ENCODE data around the gene NDUFA8.

Gene NDUFA8

DNA sequence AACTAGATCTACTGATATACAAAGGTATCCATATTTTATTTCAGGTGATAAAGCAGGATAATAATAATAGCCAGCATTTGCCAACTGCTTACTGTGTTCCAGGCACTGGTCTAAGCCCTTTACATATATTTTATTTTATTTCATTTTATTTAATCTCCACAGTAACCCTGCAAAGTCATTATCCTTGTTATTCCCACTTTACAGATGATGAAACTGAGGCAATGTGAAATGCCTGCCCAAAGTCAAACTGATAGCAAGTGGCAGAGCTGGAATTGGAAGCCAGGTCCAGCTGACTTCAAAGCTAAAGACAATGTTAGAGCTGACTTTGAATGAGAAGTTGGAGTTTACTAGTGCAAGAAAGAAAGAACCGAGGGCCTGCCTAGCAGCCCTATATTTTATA, 25.0 kb upstream of the NDUFA8 start:
- DNase-seq (ENCODE audit: low read depth) = no peak

DNA sequence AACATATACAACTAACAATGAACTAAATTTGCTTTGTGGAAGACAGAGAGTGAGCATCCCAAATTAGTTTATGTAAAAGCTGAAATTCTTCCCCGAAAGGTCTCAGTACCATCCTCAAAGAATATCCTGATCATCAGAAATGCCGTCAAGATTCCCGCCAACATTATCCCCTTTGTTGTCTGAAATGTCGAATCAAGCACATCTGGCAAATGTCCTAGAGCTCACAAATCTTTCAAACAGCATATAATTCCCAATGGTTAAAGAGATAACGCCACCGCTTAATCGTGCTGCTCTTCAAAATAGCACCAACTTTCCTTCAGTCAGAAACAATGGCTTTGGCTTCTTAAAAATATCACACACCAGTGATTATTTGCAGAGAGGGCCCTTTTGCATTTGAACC, 23.9 kb upstream of the NDUFA8 start:
- DNase-seq (ENCODE audit: low read depth) = no peak

DNA sequence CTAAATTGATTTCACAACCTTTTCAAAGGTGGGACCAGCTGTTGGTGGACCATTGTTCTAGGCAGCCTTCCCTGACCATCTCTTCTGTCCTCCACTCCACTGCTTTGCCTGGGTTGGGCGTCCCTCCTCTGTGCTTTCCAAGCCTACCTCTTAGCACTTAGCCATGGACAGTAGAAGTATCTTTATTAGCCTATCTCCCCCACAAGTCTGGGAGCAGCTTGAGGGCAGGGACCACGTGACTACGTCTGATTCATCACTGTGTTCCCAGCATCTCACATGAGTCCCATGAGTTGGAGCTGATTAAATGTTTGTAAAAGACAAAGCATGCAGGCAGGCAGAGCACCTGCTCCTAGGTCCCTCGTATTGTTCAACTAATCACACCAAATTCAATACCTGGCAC, 21.1 kb upstream of the NDUFA8 start:
- DNase-seq (ENCODE audit: low read depth) = peak; percentile 87

GRCh38 chr9:122179690-122180074, 20.1 kb upstream of the NDUFA8 start:
- peak; percentile 73 for DNase-seq (ENCODE audit: low read depth)

GRCh38 chr9:122179054-122179689, 19.6 kb upstream of the NDUFA8 start:
- DNase-seq (ENCODE audit: low read depth) = no peak

GRCh38 chr9:122176916-122177315, 17.3 kb upstream of the NDUFA8 start:
- no peak for DNase-seq (ENCODE audit: low read depth)

DNA sequence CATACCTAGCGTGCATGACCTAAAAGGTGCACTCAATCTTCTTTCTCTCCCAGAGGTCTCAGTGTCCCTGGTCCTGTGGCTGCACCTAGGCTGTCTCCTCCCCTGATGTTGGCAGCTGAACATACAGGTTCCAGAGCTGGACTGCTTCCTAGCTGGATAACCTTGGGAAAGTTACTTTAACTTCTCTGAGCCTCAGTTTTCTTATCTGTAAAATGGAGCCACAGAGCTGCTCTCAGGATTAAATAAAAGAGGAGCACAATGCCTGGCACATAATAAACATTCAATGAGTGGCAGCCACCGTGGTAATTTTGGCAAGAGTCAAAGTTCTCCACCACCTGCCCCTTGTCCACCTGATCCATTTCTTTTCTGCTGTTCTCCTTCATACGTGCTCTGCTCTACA, 14.1 kb upstream of the NDUFA8 start:
- DNase-seq (ENCODE audit: low read depth) = no peak

- DNase-seq (ENCODE audit: low read depth) = no peak
Observed at GRCh38 chr9:122172131-122172530, 12.6 kb upstream of the NDUFA8 start.

DNA sequence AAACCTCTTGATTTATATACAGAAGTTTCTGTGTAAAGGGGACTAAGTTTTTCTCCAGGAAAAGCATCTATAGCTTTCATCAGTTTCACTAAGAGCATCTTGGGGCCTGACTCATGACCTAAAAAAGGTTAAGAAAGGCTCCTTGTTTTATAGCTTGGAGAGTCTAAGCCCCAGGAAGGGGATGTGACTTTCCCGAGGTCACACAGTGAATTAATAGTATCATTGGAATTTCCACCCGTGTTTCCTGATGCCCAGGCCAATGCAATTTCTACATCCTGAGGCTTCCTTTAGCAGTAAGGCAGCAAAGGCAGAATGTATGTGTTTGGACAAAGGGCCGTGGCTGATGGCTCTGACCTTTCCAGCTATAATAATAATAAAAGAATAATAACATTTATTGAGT, 8.8 kb upstream of the NDUFA8 start:
- peak; percentile 48 for DNase-seq (ENCODE audit: low read depth)

- DNase-seq (ENCODE audit: low read depth) = no peak
Observed at GRCh38 chr9:122164286-122164685, 4.7 kb upstream of the NDUFA8 start.

DNA sequence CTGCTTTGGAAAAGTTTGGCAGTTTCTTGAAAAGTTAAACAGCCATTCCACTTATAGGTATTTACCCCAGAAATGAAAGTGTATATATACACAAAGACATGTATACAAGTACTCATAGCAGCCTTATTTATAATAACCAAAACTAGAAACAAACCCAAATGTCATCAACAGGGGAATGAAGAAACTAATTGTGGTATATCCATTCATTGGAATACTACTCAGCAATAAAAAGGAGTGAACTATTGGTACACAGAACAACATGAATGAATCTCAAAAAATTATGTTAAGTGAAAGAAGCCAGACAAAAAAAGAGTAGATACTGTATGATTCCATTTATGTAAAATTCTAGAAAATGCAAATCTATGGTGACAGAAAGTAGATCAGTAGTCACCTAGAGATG, 2.8 kb upstream of the NDUFA8 start:
- no peak for DNase-seq (ENCODE audit: low read depth)

DNA sequence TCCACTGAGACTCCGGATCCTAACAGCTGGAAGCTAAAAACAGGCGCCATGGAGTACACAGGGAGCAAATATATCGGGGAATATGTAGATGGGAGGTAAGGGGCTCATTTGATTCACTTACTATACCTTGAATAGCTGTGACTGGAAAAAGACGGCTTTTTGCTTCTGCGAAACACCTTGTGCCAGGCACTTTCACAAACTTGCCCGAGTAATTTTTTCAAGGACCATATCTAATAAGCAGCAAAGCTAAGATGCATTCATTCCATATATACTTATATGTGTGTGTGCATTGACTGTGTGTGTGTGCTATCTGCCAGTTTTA, 307 bp upstream of the NDUFA8 start:
- no peak for DNase-seq (ENCODE audit: low read depth)

DNA sequence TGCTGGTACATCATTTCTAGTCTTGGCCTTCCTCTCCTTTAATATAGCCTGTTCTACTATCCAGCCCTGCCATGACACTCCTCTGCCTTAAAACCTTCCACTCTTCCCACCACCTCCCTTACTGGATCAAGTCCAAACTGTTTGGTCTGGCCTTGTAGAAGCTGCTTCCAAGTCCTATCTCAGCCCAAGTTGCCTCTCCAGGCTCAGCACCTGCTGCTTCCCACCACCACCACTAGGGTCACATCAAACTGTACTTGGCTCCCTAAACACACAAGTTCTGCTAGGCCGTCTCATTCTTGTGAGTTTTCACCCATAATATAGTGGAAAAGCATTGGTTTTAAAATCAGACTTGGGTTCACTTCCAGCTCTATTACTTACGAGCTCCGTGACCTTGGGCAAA, 1.4 kb downstream of the NDUFA8 start:
- peak; percentile 72 for DNase-seq (ENCODE audit: low read depth)

GRCh38 chr9:122155796-122156195, 3.8 kb downstream of the NDUFA8 start:
- DNase-seq (ENCODE audit: low read depth) = no peak

- no peak for DNase-seq (ENCODE audit: low read depth)
Observed at GRCh38 chr9:122151267-122151828, 8.2 kb downstream of the NDUFA8 start.

GRCh38 chr9:122145592-122145863, 14.1 kb downstream of the NDUFA8 start:
- DNase-seq (ENCODE audit: low read depth) = no peak

GRCh38 chr9:122144836-122145591, 14.6 kb downstream of the NDUFA8 start:
- DNase-seq (ENCODE audit: low read depth) = peak; percentile 26

DNA sequence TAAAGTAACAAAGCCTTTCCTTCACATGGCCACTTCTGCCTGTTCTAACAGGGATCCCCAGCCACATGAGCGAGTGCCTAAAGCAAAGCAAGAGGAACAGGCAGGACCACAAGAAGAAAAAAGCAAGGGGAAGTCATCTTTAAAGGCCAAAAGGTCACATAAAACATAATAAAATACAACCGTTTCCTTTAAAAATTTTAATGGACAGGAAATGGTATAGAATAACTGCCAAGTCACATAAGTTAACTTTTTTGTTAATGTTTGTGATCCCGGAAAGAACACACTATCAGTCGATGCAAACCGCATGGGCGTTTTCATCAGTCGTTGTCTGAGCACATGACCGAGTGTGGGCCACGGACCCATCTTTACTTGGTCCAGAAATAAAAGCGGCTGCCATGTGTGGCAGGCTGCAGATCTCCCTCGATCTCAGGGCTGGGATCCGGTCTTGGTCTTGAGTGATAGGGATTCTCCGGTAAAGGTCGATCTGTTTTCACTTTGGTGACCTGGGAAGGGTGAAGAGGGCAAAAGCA, 15.6 kb downstream of the NDUFA8 start:
- DNase-seq (ENCODE audit: low read depth) = no peak

DNA sequence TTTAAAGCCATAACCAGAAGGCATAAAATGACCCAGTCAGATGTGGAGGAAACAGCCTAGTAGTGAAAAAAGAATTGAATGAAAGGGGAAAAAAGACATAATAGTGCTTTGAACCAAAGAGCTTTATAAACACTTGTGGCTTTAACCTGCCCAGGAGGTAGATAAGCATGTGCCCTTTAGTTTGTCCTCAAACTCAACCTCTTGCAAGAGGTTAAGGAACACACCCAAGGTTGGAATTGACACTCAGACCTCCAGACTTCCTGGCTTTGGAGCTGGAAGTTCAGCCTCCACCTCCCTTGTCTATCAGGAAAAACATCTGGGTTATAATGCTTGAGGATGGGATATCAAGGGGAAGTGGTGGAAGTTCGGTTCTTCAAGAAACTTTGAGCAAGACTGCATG, 16.3 kb downstream of the NDUFA8 start:
- no peak for DNase-seq (ENCODE audit: low read depth)

DNA sequence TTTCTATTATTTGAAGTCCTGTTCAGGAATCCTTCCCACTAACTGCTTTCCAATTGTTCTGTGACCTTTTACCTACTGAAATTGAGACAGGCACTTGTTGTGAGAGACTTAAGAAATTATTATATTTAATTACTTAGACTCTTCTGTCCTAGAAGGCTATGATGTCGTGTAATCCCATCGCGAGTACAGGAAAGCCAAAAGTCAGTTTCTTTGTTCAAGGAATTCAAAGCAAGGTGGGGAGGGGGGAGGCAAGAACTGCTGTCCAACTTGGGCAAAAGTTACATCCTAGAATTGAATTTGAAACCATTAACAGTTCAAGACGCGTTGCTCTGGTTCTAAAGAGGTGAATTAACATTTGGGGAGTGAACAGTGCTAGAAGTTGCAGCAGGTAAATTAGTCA, 17.9 kb downstream of the NDUFA8 start:
- DNase-seq (ENCODE audit: low read depth) = no peak

- no peak for DNase-seq (ENCODE audit: low read depth)
Observed at GRCh38 chr9:122140368-122141193, 19.0 kb downstream of the NDUFA8 start.

DNA sequence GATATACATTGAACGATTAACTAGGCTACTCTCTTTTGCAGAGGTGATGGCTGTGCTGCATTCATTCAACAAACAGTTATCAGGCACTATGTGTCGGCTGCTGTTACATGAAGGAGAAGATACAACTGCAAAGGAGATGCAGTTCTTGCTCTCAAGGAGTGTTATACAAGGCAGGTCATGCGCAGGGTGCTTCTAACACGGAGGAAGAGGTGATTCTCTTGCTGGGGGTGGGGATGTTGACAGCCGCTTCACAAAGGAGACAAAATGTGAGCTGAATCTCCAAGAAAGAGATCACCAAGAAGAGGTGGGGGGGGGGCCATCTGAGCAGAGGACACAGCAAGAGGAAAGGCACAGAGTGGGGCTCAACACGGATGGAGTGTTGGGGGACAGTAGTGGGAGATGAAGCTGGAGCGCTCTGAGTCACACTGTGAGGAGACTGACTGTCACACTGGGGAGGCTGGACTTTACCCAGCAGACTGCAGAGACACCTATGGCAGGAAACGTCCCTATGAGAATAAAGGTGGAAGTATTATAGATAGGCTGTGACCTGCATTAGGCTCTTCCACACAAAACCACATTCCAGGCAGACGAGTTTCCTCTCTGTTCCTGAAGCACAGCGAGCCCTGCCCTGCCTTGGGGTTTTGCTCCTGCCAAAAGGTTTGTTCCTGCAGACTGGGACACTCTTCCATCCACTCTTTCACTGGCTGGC, 20.9 kb downstream of the NDUFA8 start:
- no peak for DNase-seq (ENCODE audit: low read depth)

Measured in ELR (cell line).